GM18907 (cell line): Measurements from ENCODE around the gene RHBG.

ENCODE experiments used
- ATAC-seq: cut with Tn5 transposase; IDR thresholded peaks from one replicate; pipeline ENCODE4 v1.9.1; 2021; ENCODE audit warnings: mild to moderate bottlenecking, moderate library complexity; ENCODE audit not compliant: unreplicated experiment

The RHBG gene

DNA sequence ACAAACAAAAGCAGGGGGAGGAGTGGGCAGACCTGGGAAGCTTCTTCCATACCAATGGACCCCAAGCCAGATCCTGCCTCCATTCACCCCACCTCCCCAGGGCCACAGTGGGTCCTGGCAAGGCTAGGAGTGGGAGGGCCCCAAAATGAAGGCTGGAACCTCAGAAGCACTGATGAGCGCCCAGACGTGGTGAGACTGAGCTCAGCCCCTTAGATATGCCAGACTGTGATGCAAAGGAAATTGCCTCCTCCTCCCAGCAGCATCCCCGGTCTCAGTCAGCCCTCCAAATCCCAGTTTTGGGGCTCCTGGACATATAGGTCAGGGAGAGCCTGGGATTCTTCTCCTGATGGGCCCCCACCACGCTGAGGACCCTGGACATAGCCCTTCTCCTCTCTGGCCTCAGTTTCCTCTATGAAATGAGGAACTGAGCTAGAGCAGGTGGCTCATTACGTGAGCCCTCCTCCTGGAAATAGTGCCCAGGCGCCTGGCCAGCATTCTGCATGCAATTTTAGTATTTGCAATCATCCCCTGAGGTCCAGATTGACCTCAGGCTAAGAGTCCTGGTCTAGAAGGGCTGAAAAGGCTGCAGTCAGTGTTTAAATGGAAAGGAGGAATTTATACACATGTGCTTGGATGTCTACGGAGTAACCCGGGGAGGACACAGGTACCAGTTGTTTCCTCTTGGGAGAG is 33.5 kb downstream of the RHBG start:
- ATAC-seq, result no peak

DNA sequence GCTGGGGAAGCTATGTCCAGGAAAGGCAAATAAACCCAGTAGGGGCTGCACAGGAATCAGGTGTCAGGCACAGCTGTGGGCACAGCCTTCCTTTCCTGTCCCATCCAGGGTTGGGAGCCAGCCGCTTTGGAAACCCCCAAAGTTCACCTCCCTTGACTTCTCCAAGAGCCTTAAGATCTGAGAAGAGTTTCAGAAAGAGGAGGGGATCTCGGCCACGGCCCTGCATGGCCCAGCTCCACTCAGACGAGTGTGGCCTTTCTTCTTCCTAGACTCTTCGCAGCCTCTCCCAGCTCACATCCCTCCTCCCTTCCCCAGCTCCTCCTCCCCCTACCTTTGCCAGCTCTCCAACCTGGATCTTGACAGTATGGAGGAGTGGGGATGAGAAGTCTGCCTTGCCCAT is 36.7 kb downstream of the RHBG start:
- no peak for ATAC-seq

DNA sequence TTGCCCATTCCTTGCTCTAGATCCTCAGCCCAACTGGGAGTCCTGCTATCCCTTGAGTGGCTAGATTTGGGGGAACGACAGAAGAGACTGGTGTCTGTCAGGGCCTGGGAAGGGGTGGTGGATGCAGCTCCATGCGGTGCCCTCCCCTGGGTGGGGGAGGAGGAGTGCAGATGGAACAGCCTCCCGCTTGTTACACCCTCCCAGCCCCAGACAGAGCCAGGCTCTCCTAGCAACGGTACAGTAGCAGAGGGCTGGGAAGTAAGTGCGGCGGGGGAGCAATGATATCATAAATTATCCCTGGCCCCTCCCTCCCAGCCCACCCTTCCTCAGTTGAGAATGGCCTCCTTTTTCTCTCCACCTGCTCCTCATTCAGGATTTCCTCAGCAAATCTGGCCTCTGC is 37.2 kb downstream of the RHBG start:
- ATAC-seq, result no peak

DNA sequence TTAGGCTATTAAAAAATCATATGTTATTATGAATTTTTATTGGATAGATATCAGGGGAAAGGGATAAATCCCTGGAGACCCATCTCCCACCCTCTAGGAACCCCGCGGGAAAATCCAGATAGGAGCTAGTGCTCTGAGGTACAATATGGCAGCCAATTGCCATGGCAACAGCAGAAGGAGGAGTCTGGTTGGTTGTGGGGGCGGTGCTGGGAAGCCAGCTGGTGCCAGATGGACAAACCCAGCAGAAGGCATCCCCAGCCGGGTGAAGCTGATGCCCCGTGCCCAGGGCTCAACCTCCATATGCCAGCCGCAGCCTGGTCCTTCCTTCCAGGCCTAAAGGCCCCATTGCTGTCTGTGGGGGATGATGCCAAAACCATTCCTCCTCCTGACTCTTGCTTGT is 38.3 kb downstream of the RHBG start:
- ATAC-seq, result no peak

DNA sequence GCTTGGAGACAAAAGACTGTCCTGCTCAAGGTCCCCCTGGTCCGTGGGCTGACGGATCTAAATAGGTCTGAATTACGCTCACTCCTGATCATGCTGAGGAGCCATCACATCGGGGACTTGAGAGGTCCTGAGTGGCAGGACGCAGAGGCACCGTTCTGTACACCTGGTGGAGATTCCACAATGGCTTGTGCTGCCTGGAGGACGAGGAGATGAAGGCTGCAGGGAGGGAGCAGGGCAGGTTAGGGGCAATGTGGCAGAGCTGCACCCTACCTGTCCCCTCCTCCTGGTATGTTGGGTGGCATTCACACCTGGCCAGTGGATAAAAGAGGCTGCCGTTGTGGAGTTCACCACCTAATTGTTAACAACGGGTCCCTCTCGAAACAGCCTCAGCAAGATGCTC is 38.7 kb downstream of the RHBG start:
- no peak for ATAC-seq

DNA sequence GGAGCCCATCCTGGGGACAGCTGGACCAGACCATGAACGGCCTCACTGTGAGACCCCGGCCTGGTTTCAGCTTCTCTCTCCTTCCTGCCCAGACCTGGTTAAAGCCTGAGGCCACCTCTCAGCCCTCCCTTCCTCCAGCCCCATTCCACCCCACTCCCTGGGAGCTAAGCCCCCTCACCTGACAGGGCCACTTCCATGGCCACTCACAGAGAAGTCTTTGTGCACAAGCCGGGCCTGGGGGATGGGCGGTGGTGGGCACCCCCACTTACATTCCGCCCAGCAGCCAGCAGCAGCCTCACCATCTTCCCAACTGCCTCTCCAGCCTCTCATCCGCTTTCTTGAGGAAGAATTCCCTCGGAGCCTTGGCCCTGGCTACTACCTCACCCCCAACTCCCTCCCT is 40.4 kb downstream of the RHBG start:
- ATAC-seq, result no peak

DNA sequence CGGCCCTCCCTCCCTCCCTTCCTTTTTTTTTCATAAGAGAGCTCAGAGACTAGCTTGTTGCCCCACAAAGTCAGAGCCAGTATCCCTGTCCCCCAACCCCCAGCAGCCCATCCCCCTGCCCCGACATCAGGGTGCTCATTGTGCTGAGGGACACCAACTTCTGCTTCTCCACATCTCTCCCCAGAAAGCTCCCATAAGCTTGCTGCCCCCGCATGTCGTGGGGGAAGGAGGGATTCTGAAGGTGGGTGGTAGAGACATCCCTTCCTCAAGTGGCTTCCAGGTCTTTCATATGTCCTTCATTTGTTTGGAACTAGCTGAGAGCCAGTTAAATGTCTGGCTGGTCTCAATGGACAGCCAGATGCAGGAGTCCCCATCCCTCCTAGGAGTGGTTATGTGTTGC is 41.2 kb downstream of the RHBG start:
- ATAC-seq, result no peak

DNA sequence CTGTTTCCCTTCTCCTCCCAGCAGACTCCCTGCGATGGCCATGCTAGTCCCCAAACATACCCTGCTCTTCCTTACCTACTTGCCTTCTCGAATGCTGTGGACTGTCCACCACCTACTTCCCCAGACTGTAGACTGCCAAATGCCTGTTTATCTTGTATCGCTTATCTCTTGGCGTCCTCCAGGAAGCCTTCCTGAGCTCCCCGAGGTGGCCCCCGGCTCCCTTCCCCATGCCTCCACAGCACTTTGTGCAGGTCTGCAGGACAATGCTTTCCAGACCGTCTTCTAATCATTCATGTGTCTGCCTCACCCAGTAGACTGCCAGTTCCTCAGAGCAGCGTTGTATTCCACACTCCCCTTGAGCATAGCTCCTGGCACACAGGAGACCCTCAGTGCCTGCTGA is 41.7 kb downstream of the RHBG start:
- no peak for ATAC-seq

DNA sequence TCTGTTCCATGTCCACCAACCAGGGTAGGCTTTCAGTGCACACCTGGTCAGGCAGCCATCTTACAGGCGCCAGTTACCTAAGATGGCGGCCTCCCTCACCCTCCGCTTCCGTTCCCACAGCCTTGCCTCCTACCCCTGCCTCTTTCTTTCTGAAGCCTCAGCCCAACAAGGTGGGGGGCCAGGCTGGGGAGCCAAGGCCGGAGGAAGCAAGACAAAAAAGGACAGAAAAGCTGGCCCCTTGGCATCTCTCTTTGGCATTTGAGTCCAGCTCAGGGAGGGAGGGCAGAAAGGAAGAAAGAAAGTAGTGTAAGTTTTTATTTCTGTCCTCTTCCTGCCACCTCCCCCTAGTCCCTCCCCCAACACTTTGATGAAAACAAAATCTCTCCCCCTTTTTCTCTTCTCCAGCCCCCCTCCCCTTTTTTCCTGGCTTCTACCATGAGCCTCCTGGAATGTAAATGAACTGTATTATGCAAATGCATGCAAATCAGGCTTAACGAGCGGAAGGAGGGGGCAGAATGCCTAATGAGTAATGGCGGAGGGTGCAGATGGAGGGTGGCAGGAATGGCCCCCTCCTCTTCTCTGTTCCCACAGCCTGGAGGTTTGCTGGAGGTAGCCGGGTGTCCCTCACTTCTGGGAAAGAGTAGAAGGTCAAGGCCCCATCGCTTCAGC is 43.8 kb downstream of the RHBG start:
- no peak for ATAC-seq

DNA sequence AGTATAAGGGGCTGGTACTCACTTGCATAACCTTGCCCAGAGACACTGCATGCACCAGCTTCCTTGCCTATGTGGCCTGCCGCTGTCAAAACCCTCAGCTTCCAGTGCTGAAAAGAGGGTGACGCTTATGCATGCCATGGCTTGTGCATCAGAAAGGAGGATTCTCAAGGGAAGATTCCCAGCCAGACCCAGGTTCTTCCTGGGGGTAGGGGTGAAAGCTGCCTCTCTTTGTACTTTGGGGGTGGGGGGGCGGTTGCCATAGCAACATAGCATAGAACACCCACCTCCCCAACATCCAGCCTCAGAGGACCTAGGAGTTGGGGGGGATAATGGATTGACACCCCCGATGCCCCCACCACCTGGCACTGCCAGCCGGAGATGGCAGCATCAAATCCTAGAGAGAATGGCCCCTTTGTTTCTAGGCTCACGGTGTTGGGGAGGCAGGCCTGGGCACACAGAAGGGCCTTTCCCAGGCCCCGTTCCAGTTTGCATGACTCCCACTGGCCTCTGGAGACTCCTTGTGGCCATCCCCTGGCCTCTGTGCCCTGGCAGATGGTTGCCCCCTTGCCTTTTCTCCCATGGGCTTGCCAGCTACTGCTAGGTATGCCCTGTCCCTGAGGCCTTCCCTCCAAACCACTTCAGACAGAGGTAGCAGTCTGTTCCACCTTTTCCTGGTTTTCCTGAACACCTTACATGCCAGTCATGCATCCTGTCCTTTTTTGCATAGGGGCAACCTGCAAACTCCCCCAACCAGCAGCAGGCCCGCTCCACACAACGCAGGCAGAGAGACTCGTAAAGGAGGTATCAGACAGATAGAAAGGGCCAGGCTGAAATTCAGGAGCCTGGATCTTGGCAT is 44.6 kb downstream of the RHBG start:
- no peak for ATAC-seq

DNA sequence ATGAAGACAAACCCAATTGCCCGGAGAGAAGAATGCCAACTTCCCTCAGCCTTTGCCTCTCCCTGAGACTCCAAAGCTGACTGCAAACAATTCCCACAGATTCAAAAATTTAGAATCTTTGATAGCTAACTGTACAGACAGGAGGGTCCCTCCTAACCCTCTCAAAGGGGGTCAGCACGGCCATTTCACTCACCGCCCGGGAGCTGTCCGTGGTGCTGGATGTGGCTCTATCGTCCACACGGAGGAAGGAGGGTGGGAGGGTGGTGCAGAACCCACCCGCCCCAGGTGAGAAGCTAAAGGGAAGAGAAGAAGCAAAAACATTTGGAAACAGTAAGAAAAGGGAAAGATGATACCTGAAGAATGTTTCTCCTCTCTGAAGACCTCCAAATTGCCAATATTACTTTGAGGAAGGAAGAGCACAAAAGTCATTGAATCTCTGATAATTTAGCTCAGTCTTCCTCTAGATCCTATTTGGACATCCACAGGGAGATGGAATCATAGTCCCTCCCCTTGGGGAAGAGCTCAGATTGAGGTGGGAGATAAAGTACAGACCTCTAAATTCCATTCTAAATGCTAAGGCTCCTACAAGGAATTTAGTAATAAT is 45.6 kb downstream of the RHBG start:
- ATAC-seq, result no peak

DNA sequence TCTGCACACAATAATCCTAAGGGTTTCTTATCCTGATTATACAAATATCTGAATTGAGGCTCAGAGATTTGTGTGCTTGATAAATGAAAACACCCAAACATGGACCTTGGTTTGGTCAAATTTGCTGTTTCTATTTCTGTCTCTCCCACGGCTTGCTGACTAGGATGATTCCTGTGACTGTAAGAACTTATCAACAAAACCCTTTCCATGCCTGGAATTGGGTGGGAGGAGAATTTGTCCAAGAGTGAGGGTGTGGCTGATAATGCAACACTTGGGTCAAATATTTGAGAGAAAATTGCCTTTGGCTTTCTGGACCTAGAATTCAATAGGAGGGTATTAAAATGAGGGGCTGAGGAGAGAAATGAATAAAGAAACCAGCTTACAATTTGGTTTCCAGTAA is 48.0 kb downstream of the RHBG start:
- ATAC-seq, result no peak

DNA sequence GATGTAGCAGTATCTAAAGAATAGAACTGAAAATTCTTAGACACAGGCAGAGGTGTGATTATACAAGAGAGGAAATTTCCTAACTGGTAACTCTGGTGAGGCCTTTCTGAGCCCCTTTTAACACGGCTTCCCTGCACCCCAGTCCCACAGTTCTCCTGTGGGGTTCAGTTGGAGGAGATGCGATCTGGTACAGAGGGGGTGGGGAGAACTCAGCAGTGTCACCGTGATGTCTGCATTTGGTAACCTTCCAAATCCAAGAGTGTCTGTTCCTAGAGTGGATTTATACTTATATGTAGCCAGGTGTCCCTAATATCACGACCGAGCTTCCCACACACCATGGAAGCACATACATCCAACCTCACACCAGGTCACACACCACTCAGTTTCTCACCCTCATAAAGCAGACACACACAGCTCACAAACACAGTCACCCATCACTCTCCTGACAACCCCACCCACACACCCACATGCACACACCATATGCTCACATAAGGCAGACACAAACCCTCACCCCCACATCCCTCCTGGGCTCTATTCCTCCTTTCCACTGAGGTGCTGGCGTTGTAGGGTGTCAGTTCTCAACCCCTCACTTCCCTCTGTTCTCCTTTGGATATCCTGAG is 48.5 kb downstream of the RHBG start:
- no peak for ATAC-seq

DNA sequence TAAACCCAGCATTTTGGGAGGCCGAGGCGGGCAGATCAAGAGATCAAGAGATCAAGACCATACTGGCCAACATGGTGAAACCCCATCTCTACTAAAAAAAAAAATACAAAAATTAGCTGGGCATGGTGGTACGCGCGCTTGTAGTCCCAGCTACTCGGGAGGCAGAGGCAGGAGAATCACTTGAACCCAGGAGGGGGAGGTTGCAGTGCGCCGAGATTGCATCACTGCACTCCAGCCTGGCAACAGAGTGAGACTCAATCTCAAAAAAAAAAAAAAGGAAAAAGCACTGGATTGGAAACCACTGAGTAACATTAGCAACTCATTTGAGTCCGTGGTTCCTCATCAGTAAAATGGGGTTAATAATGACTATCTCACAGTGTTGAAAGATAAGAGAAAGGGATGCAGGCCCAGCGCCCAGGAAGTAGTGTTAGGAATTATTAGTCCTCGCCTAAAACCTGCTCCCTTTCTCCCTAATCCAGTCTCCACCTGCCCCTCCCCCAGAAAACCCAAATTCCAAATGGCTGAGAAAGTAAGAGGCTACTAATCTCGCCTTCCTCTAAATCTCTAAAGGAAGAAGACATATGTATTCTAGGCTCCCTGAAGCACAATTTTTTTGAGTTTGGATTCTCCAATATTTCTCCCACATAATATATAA is 49.5 kb downstream of the RHBG start:
- no peak for ATAC-seq

DNA sequence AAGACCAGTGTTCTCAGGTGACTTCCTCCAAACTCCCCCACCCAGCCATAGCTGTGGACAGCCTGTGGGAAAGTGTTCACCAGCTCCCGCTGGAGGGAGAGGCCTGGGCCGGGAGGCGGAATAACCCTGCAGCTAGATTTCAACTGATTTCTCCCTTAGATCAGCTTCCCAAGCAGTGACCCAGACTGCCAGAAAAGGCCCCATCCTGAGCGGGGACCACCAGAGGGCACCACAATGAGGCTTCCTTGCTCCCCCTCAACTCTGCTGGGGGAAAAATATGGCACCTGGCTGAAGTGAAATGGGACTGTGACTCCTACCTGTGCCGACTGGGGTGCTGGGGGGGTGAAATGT is 50.8 kb downstream of the RHBG start:
- no peak for ATAC-seq

DNA sequence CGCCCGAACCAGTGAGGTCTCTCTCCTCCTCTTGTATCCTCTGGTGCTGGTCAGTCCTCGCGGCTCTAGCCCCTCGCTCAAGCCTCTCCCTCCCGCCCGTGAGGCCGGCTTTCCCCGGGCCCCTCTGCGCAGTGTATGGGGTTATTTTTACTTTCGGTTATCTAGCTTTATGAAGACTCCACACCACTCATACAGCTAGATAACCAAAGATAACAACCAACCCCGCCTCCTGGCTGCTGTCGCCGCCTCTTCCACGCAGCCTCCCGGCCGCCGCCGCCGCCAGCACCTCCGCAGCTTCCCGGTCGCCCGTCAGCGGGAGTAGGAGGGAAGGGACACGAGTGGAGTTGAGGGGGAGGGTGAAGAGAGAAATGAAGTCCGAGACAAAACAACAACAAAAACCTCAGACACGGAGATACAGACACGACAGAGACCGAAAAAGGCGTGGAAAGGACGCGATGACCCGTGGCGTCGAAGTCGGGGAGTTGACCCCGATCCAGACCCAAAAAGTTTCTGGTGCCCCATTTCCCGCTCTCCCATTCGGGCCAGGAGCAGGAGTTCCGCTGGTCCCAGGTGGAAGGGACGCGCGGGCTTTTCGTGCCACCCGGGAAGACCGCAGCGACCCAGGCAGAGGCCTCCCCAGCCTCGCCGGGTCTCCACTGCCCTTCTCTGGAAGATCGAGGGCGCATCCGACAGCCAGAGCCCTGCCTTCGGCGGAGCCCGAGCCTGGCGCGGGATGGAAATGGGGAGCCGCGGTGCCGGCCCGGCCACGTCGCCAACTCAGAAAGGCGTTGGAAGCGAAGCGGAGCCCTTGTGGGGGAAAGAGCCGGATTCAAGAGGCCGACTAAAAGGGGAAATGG is 51.4 kb downstream of the RHBG start:
- no peak for ATAC-seq

DNA sequence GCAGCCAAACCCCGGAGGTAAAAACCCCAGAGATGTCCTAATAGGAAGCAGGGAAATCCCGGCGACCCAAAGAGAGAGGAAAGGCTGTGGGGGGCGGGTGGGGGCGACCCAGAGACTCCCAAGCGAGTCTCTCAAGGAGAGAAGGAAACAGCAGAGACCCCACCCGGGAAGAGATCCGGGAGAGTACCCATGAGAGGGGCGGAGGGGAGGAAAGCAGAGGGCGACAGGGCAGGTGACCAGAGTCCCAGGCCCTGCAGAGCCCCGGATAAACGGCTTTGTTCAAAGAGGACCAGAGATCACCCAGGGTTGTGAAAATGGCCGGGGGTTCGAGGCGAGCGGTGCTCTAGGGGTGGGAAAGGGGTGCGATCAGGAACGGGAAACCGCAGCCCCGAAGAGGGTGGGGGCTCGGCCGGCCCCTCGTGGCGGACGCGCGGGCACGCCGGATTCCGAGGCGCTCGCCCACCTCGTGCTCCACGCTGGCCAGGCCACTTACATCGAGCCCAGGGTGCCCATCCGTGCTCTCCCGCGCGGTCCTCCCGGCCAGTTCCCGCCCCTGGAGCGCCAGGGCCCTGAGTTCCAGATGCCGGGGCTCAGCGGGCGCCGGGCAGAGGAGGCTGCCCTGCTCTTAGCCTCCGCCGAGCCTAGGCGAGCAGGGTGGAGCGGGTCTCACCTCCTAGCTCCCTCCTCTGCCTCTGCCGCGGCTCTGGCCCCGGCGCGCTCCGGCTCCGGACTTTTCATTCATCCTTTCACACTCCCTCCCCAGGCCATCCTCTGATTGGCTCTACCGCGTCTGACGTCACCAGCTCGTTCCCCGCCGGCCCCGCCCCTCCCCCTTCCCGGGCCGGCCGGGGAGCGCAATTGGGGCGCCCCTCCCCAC is 52.3 kb downstream of the RHBG start:
- ATAC-seq, result peak; percentile 56

DNA sequence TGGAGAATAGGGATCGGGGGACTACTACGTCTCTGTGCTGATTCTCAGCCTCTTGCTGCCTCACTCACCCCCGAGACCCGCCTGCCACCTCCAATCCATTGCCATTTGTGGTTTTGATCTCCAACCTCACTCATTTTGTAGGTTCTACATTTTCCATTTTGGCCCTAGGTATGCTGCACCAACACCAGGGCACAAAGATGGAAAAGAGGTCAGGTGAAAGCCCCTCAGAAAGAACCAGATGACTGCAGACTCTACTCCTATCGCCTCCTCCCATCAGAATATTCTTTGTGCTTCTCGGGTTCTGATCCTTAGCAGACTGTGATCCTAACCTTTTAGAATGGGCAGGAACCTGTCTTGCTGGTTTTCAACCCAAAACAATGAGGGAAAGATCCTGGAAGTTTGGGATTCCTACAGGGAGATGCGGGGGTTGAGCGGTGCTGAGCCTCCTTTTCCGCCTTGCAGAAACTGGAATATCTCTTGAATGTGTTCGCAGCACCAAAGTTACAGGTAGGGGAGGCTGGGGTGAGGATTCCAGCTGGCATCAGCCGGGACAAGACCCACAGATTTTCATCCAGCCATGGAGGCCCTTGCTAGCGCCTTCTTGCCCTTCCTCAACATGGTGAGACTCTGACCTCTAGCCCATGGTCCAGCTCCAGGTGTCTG is 53.1 kb downstream of the RHBG start:
- ATAC-seq, result no peak
